ENCODE results near the gene SPATA3. TPM values are rescaled to one million over a fixed set of nuclear protein-coding genes. Genes with fewer than 3 reads are reported as not detected.

SPATA3 gene
- total and polyA plus RNA-seq, 2 of the 13 experiments (the other 11 are each of a cell fraction or from before 2014, with no cell fraction given) = not detected

DNA sequence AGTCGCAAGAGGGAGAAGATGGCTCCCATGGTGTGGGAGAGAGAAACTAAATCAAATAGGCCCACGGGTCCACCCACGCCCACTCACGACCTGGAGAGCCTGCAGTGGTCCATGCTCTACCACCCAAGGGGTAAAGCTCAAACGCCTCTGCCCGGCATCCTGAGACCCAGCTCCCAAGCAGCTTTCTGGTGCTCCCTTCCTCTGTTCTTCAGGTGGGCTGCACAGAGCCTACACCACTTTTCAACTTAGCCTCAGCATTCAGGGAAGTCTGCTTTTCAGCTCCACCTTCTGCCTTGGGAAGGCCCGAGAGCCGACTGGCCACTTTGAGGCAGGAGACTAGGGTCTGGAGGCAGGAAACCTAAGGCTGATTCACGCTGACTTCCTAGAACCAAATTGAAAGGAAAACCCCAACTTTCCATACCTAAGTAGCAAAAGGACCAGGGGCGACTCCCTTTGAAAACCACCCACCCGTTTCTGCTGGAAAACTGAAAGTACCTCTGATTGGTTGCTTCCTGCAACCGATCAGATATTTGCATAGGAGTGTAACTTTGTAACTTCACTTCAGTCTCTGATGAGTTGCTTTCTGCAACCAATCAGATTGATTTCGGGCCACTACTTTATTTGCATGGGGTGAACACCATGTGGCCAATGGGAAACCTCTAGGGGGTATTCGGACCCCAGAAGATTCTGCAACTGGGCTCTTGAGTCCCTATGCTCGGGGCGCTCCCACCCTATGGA lies 26.8 kb upstream of the SPATA3 start (continued):
- TF ChIP-seq, protein P1, sequence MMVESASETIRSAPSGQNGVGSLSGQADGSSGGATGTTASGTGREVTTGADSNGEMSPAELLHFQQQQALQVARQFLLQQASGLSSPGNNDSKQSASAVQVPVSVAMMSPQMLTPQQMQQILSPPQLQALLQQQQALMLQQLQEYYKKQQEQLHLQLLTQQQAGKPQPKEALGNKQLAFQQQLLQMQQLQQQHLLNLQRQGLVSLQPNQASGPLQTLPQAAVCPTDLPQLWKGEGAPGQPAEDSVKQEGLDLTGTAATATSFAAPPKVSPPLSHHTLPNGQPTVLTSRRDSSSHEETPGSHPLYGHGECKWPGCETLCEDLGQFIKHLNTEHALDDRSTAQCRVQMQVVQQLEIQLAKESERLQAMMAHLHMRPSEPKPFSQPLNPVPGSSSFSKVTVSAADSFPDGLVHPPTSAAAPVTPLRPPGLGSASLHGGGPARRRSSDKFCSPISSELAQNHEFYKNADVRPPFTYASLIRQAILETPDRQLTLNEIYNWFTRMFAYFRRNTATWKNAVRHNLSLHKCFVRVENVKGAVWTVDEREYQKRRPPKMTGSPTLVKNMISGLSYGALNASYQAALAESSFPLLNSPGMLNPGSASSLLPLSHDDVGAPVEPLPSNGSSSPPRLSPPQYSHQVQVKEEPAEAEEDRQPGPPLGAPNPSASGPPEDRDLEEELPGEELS (CRISPR knock-in tag; IDR thresholded peaks at IDR 0.05) = 0 out of 2 replicates have a peak, but pooled peaks have one; percentile 23
- TF ChIP-seq ZC3H13 (CRISPR knock-in tag; IDR thresholded peaks at IDR 0.05) (no peak), MAF1 (CRISPR knock-in tag; IDR thresholded peaks at IDR 0.05; ENCODE audit: borderline replicate concordance) (peak; percentile 17; the same call in 1 of the 2 replicates), IRX3 (CRISPR knock-in tag; IDR thresholded peaks at IDR 0.05; ENCODE audit: borderline replicate concordance, low read depth) (no peak), ZSCAN31 (CRISPR knock-in tag; IDR thresholded peaks at IDR 0.05; ENCODE audit: low read depth) (no peak), ZNF567 (CRISPR knock-in tag; IDR thresholded peaks at IDR 0.05; ENCODE audit: borderline replicate concordance) (no peak), SKI (IDR thresholded peaks at IDR 0.05; ENCODE audit: partially characterized antibody) (no peak), AKAP8 (CRISPR knock-in tag; IDR thresholded peaks at IDR 0.05) (no peak), ZNF713 (CRISPR knock-in tag; IDR thresholded peaks at IDR 0.05) (no peak), ZNF737 (CRISPR knock-in tag; IDR thresholded peaks at IDR 0.05; ENCODE audit: borderline replicate concordance) (no peak), ZNF451 (CRISPR knock-in tag; IDR thresholded peaks at IDR 0.05) (no peak), ZBTB21 (CRISPR knock-in tag; IDR thresholded peaks at IDR 0.05) (no peak), ZFYVE20 (CRISPR knock-in tag; IDR thresholded peaks at IDR 0.05; ENCODE audit: borderline replicate concordance, low read depth) (no peak), SIN3A (IDR thresholded peaks at IDR 0.05; ENCODE audit: borderline replicate concordance, low read depth, low read length) (no peak)
- TF ChIP-seq, protein P2, sequence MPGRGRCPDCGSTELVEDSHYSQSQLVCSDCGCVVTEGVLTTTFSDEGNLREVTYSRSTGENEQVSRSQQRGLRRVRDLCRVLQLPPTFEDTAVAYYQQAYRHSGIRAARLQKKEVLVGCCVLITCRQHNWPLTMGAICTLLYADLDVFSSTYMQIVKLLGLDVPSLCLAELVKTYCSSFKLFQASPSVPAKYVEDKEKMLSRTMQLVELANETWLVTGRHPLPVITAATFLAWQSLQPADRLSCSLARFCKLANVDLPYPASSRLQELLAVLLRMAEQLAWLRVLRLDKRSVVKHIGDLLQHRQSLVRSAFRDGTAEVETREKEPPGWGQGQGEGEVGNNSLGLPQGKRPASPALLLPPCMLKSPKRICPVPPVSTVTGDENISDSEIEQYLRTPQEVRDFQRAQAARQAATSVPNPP (CRISPR knock-in tag; IDR thresholded peaks at IDR 0.05) = no peak
- TF ChIP-seq, protein P3, sequence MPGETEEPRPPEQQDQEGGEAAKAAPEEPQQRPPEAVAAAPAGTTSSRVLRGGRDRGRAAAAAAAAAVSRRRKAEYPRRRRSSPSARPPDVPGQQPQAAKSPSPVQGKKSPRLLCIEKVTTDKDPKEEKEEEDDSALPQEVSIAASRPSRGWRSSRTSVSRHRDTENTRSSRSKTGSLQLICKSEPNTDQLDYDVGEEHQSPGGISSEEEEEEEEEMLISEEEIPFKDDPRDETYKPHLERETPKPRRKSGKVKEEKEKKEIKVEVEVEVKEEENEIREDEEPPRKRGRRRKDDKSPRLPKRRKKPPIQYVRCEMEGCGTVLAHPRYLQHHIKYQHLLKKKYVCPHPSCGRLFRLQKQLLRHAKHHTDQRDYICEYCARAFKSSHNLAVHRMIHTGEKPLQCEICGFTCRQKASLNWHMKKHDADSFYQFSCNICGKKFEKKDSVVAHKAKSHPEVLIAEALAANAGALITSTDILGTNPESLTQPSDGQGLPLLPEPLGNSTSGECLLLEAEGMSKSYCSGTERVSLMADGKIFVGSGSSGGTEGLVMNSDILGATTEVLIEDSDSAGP (CRISPR knock-in tag; IDR thresholded peaks at IDR 0.05; ENCODE audit: borderline replicate concordance) = no peak; the same call in 1 of the 2 replicates
- TF ChIP-seq, protein P4, sequence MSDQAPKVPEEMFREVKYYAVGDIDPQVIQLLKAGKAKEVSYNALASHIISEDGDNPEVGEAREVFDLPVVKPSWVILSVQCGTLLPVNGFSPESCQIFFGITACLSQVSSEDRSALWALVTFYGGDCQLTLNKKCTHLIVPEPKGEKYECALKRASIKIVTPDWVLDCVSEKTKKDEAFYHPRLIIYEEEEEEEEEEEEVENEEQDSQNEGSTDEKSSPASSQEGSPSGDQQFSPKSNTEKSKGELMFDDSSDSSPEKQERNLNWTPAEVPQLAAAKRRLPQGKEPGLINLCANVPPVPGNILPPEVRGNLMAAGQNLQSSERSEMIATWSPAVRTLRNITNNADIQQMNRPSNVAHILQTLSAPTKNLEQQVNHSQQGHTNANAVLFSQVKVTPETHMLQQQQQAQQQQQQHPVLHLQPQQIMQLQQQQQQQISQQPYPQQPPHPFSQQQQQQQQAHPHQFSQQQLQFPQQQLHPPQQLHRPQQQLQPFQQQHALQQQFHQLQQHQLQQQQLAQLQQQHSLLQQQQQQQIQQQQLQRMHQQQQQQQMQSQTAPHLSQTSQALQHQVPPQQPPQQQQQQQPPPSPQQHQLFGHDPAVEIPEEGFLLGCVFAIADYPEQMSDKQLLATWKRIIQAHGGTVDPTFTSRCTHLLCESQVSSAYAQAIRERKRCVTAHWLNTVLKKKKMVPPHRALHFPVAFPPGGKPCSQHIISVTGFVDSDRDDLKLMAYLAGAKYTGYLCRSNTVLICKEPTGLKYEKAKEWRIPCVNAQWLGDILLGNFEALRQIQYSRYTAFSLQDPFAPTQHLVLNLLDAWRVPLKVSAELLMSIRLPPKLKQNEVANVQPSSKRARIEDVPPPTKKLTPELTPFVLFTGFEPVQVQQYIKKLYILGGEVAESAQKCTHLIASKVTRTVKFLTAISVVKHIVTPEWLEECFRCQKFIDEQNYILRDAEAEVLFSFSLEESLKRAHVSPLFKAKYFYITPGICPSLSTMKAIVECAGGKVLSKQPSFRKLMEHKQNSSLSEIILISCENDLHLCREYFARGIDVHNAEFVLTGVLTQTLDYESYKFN (CRISPR knock-in tag; conservative IDR thresholded peaks at IDR 0.05) = no peak; the same call in 1 of the 2 replicates
- TF ChIP-seq, protein P5, sequence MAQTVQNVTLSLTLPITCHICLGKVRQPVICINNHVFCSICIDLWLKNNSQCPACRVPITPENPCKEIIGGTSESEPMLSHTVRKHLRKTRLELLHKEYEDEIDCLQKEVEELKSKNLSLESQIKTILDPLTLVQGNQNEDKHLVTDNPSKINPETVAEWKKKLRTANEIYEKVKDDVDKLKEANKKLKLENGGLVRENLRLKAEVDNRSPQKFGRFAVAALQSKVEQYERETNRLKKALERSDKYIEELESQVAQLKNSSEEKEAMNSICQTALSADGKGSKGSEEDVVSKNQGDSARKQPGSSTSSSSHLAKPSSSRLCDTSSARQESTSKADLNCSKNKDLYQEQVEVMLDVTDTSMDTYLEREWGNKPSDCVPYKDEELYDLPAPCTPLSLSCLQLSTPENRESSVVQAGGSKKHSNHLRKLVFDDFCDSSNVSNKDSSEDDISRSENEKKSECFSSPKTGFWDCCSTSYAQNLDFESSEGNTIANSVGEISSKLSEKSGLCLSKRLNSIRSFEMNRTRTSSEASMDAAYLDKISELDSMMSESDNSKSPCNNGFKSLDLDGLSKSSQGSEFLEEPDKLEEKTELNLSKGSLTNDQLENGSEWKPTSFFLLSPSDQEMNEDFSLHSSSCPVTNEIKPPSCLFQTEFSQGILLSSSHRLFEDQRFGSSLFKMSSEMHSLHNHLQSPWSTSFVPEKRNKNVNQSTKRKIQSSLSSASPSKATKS (CRISPR knock-in tag; IDR thresholded peaks at IDR 0.05) = no peak
